B cell (primary cell): ENCODE results near the gene KIAA0232. TPM values are rescaled to one million over a fixed set of nuclear protein-coding genes. Genes with fewer than 3 reads are reported as not detected.
"Not testable (repeated sequence)": the region's sequence is repeated elsewhere in the genome, so short reads cannot be mapped to it uniquely, and the experiment has no call there.

Experiments used
- ATAC-seq: fragments of 200-7000 bp; cut with Tn5 transposase; one replicate; pipeline ENCODE4 v1.10.0; 2021; ENCODE audit warnings: low read depth, mild to moderate bottlenecking, moderate number of reproducible peaks, moderate library complexity
- CTCF ChIA-PET: fragments of 350-600 bp; sonication (Branson Sonifier 250); formaldehyde crosslinking; loops from one replicate; lab custom pipeline; 2021; ENCODE audit warnings: antibody characterized with exemption, inconsistent platforms; lab: Charles Lee
- POLR2A ChIA-PET: fragments of 350-600 bp; sonication (Branson Sonifier 250); formaldehyde crosslinking; loops from one replicate; lab custom pipeline; 2021; ENCODE audit warnings: antibody characterized with exemption; lab: Charles Lee
- DNase-seq: peaks from one replicate; pipeline ENCODE4 v3.0.0; 2013
- H2AFZ ChIP-seq: 2 replicates; pipeline ENCODE4 v1.6.1; 2012; ENCODE audit warnings: mild to moderate bottlenecking, low read depth, low read length; ENCODE audit not compliant: insufficient read depth, poor library complexity, severe bottlenecking
- H3K27ac ChIP-seq, 2 donors: 1 replicate in 1 of 2; 2 replicates in 1 of 2; pipeline ENCODE4 v1.5.1; 2012 to 2013; ENCODE audit warnings: low read length in 2 of 2, mild to moderate bottlenecking in 2 of 2, moderate library complexity in 1 of 2
- H3K27me3 ChIP-seq, 4 experiments: fragments of 200-600 bp in 1 of 4; sonication (generic) in 1 of 4; replicated peaks in 1 of 4; 1 replicate in 2 of 4; 2 replicates in 2 of 4; pipeline versions ENCODE4 v1.6.1 to v1.7.0; 2013 to 2016; ENCODE audit warnings: low read length in 3 of 4, mild to moderate bottlenecking in 2 of 4, mixed read lengths in 1 of 4, moderate library complexity in 1 of 4; ENCODE audit not compliant: insufficient read depth in 4 of 4, control insufficient read depth in 3 of 4; ENCODE audit errors: control extremely low read depth in 1 of 4
- H3K36me3 ChIP-seq, 2 experiments: replicated peaks in 1 of 2; 1 replicate in 1 of 2; 2 replicates in 1 of 2; pipeline versions ENCODE4 v1.6.1 to v1.7.1; 2013; ENCODE audit warnings: low read length in 1 of 2; ENCODE audit not compliant: insufficient read depth in 2 of 2, control insufficient read depth in 1 of 2; ENCODE audit errors: control extremely low read depth in 1 of 2, extremely low read depth in 1 of 2
- H3K4me1 ChIP-seq, 2 donors: fragments of 200-600 bp in 1 of 2; sonication (generic) in 1 of 2; 1 replicate in 1 of 2; 2 replicates in 1 of 2; pipeline versions ENCODE4 v1.5.1 to v1.6.1; 2013 to 2017; ENCODE audit warnings: low read length in 2 of 2; ENCODE audit not compliant: control insufficient read depth in 2 of 2, insufficient read depth in 2 of 2
- H3K4me2 ChIP-seq: replicated peaks from 2 replicates; pipeline ENCODE3; 2012; ENCODE audit warnings: mild to moderate bottlenecking, low read depth, low read length; ENCODE audit not compliant: poor library complexity, severe bottlenecking
- H3K4me3 ChIP-seq, 5 experiments: fragments of 200-600 bp in 1 of 5; sonication (generic) in 1 of 5; 1 replicate in 3 of 5; 2 replicates in 2 of 5; pipeline versions ENCODE4 v1.5.1 to v1.7.0; 2011 to 2016; ENCODE audit warnings: low read length in 4 of 5, mild to moderate bottlenecking in 4 of 5, low read depth in 2 of 5, control low read depth in 1 of 5, moderate library complexity in 1 of 5; ENCODE audit not compliant: insufficient read depth in 1 of 5; ENCODE audit errors: control extremely low read depth in 1 of 5, extremely low read depth in 1 of 5
- H3K79me2 ChIP-seq: fragments of 200-600 bp; sonication (generic); one replicate; pipeline ENCODE4 v1.6.0; 2016; ENCODE audit warnings: low read length; ENCODE audit not compliant: control insufficient read depth, insufficient read depth
- H3K9ac ChIP-seq: fragments of 200-600 bp; sonication (generic); 2 replicates; pipeline ENCODE4 v1.6.1; 2017; ENCODE audit warnings: mild to moderate bottlenecking, low read length, moderate library complexity
- H3K9me3 ChIP-seq, 3 donors: one replicate each; pipeline versions ENCODE4 v1.6.1 to v1.7.1; 2013; ENCODE audit warnings: low read length in 2 of 3; ENCODE audit not compliant: control insufficient read depth in 2 of 3, insufficient read depth in 1 of 3; ENCODE audit errors: control extremely low read depth in 1 of 3
- H4K20me1 ChIP-seq: 2 replicates; pipeline ENCODE4 v1.6.0; 2012; ENCODE audit warnings: mild to moderate bottlenecking, low read length; ENCODE audit not compliant: insufficient read depth, control insufficient read depth, poor library complexity, severe bottlenecking
- H3K27ac Mint-ChIP-seq: one replicate; pipeline ENCODE4 v1.8.0; 2021; ENCODE audit warnings: mixed read lengths
- H3K27me3 Mint-ChIP-seq: one replicate; pipeline ENCODE4 v1.8.0; 2021; ENCODE audit warnings: mixed read lengths
- H3K4me1 Mint-ChIP-seq: one replicate; pipeline ENCODE4 v1.8.0; 2021; ENCODE audit warnings: mixed read lengths
- H3K4me3 Mint-ChIP-seq: one replicate; pipeline ENCODE4 v1.8.0; 2021; ENCODE audit warnings: mixed read lengths
- H3K9me3 Mint-ChIP-seq: one replicate; pipeline ENCODE4 v1.8.0; 2022; ENCODE audit warnings: mixed read lengths; ENCODE audit not compliant: insufficient read depth
- CTCF ChIP-seq: fragments of 200-600 bp; IDR thresholded peaks from one replicate; pipeline ENCODE4 v1.8.0; 2022; ENCODE audit warnings: antibody characterized with exemption, mild to moderate bottlenecking
- EZH2 ChIP-seq: IDR thresholded peaks from 2 replicates; pipeline ENCODE4 v1.6.1; 2012; ENCODE audit warnings: borderline replicate concordance, low read depth, mild to moderate bottlenecking, moderate library complexity, low read length; ENCODE audit not compliant: insufficient read depth, poor library complexity, severe bottlenecking
- WGBS: methylation state at CpG from one replicate; pipeline ENCODE4 v1.1.5; 2013; ENCODE audit warnings: missing lambda C conversion rate; ENCODE audit not compliant: insufficient coverage; 5-methylcytosine and 5-hydroxymethylcytosine counted together
- intact Hi-C: fragments of 100-400 bp; cut with micrococcal nuclease; formaldehyde crosslinking; loops from one replicate; pipeline ENCODE4 v1.10.0; 2022
- polyA plus RNA-seq: library from polyadenylated mRNA; depleted of rRNA; stranded (reverse); fragments of >200 nt; gene quantifications from 2 replicates; pipeline ENCODE4 v1.2.3, GENCODE V29; 2012
- total RNA-seq, 2 donors: library from RNA; stranded (reverse); fragments of 120-200 nt in 1 of 2; gene quantifications; 1 replicate in 1 of 2; 2 replicates in 1 of 2; pipeline versions ENCODE4 v1.2.3 to v1.2.4, GENCODE V29; 2013 to 2022

Gene KIAA0232
- total and polyA plus RNA-seq, 2 donors (not counting 1 experiment from before 2014, with no cell fraction given): 2.9 to 20.8 TPM

- Histone ChIP-seq H4K20me1 (peaks cover 7% of the 10 kb centered on the region), H3K4me3 (no peak overlapping the region), H3K27ac (no peak overlapping the region), H2AFZ (no peak overlapping the region), H3K4me1 (peaks cover 18 to 25% of the 10 kb centered on the region in 2 donors), H3K36me3 (no peaks in the 10 kb centered on the region), H3K9ac (no peak overlapping the region), H3K27me3 (peaks cover 0 to 3% (median 0%) of the 10 kb centered on the region in 4 experiments), H3K9me3 (no peaks in the 10 kb centered on the region), H3K79me2 (peaks cover 17% of the 10 kb centered on the region), H3K4me2 (no peak overlapping the region)
- intact Hi-C loops: no loop called here
- Mint-ChIP-seq H3K4me1 (peaks cover 24% of the 10 kb centered on the region), H3K4me3 (no peak overlapping the region), H3K27me3 (peaks cover 8% of the 10 kb centered on the region), H3K27ac (peak overlapping the region; percentile 50), H3K9me3 (no peaks in the 10 kb centered on the region)
- ATAC-seq (no peak), DNase-seq (no peak)
- POLR2A ChIA-PET: interaction anchor here (0.6 kb wide), 1 partner anchor 102 kb away, joined by 4 read pairs; no protein-coding TSS in a partner anchor
- no peak for TF ChIP-seq CTCF
- TF ChIP-seq EZH2: no peak
- CTCF ChIA-PET: interaction anchor here (0.8 to 5.1 kb wide), 4 partner anchors 11 to 164 kb away, joined by 3 to 41 read pairs (median 4); partner anchors contain the start of gene GRPEL1
- WGBS: 98% methylated on average over 12 of the region's 13 CpGs
Measured at GRCh38 chr4:6905516-6906445, 123.3 kb downstream of the KIAA0232 start.

- H3K27me3 ChIP-seq, H2AFZ ChIP-seq, intact Hi-C loops, H3K4me3 Mint-ChIP-seq, H3K27me3 Mint-ChIP-seq, ATAC-seq, H3K9me3 Mint-ChIP-seq, H3K9me3 ChIP-seq, H3K27ac ChIP-seq, H3K4me3 ChIP-seq, H3K27ac Mint-ChIP-seq, H3K4me2 ChIP-seq, H3K36me3 ChIP-seq, DNase-seq, H3K9ac ChIP-seq: not testable (repeated sequence)
- POLR2A ChIA-PET: interaction anchor here (0.6 to 0.7 kb wide), 2 partner anchors 102 to 105 kb away, joined by 3 to 4 read pairs; no protein-coding TSS in a partner anchor
- Histone ChIP-seq H4K20me1 (peaks cover 14% of the 10 kb centered on the region), H3K79me2 (peaks cover 24% of the 10 kb centered on the region), H3K4me1 (peaks cover 25 to 33% of the 10 kb centered on the region in 2 donors)
- CTCF ChIA-PET: interaction anchor here (0.8 to 5.1 kb wide), 3 partner anchors 11 to 163 kb away, joined by 3 to 41 read pairs (median 4); partner anchors contain the start of gene GRPEL1
- H3K4me1 Mint-ChIP-seq: peaks cover 29% of the 10 kb centered on the region
- WGBS: 91% methylated on average over 5 of the region's 6 CpGs
Measured at GRCh38 chr4:6906486-6906885, 124.0 kb downstream of the KIAA0232 start.
